Erythroblast (primary cell): ENCODE data around the gene KMT2D.

Experiments
- GATA1 ChIP-seq: IDR thresholded peaks from 2 replicates; pipeline ENCODE4 v1.6.1; 2011; ENCODE audit warnings: low read depth, mild to moderate bottlenecking, control low read depth, low read length, moderate library complexity
- POLR2A ChIP-seq: IDR thresholded peaks from 2 replicates; pipeline ENCODE4 v1.6.1; 2011; ENCODE audit warnings: mild to moderate bottlenecking, low read length

DNA sequence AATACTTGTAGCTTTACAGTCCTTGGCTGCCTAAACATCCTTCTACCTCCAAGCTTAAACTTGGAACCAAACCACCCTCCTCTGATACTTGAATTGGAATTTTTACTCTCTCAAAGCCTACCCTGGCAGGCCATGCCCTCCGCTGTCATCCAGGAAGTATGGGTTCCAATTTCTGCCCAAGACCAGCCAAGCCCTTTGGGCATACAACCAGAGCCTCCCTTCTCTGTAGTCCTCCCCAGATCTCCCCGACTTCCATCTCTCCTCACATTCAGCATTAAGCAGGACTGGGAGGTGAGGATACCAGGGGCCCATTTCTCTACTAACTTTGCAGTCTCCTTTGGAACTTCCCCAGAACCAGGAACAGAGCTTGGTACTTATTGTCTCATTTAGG is 34.4 kb upstream of the KMT2D start:
- TF ChIP-seq POLR2A, result no peak
- no peak for TF ChIP-seq GATA1
